ENCODE data around the gene RAI2.

Gene RAI2

DNA sequence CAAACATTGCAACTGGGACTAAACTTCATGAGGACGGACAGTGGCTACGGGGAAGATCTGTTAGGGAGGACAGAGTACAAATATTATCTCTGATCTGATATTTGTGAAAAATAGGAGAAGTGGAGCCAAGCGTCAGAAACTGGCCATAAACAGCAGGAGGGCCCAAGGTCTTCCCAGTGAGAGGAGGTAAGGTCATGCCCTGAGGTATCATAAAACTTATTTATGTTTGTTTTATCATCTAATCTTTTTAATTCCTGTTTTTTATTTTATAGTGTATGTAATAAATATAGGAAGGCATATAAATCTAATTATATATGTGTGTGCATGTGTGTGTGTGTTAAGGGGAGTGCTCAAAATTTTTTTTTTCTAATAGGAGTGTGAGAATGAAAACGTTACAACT lies 51.8 kb downstream of the RAI2 start:
- Histone ChIP-seq H3K36me3 (ENCODE audit: insufficient read depth, low read length) (no peaks in the 10 kb centered on the region), H3K9ac (ENCODE audit: insufficient read length) (no peak overlapping the region), H3K9me3 (ENCODE audit: low read depth, low read length) (no peaks in the 10 kb centered on the region), H3K4me3 (no peak overlapping the region), H3K27ac (no peak overlapping the region)
- no peak for DNase-seq (ENCODE audit: low read depth, low spot score)
- no peak for TF ChIP-seq EZH2 (IDR thresholded peaks at IDR 0.05)
- TF ChIP-seq POLR2AphosphoS5 (IDR thresholded peaks at IDR 0.05; ENCODE audit: borderline replicate concordance, low read depth, low read length), result no peak
- no peak for TF ChIP-seq FOXP2 (optimal IDR thresholded peaks at IDR 0.05; ENCODE audit: control extremely low read depth, extremely low read length, insufficient read depth)

- DNase-seq (ENCODE audit: low read depth, low spot score), result no peak
- H3K36me3 ChIP-seq (ENCODE audit: insufficient read depth, low read length), result no peaks in the 10 kb centered on the region
- H3K9ac ChIP-seq (ENCODE audit: insufficient read length), result no peak overlapping the region
- H3K4me3 ChIP-seq, result no peak overlapping the region
- TF ChIP-seq EZH2 (IDR thresholded peaks at IDR 0.05) (no peak), FOXP2 (optimal IDR thresholded peaks at IDR 0.05; ENCODE audit: control extremely low read depth, extremely low read length, insufficient read depth) (no peak), POLR2AphosphoS5 (IDR thresholded peaks at IDR 0.05; ENCODE audit: borderline replicate concordance, low read depth, low read length) (no peak)
- no peak overlapping the region for H3K27ac ChIP-seq
- no peaks in the 10 kb centered on the region for H3K9me3 ChIP-seq (ENCODE audit: low read depth, low read length)
Observed at GRCh38 chrX:17805120-17805519, 56.0 kb downstream of the RAI2 start.

GRCh38 chrX:17803449-17803848 lies 57.6 kb downstream of the RAI2 start:
- no peak for DNase-seq (ENCODE audit: low read depth, low spot score)
- no peak overlapping the region for H3K9ac ChIP-seq (ENCODE audit: insufficient read length)
- no peak overlapping the region for H3K27ac ChIP-seq
- H3K9me3 ChIP-seq (ENCODE audit: low read depth, low read length), result no peaks in the 10 kb centered on the region
- no peaks in the 10 kb centered on the region for H3K36me3 ChIP-seq (ENCODE audit: insufficient read depth, low read length)
- no peak for TF ChIP-seq POLR2AphosphoS5 (IDR thresholded peaks at IDR 0.05; ENCODE audit: borderline replicate concordance, low read depth, low read length)
- no peak for TF ChIP-seq EZH2 (IDR thresholded peaks at IDR 0.05)
- no peak for TF ChIP-seq FOXP2 (optimal IDR thresholded peaks at IDR 0.05; ENCODE audit: control extremely low read depth, extremely low read length, insufficient read depth)
- no peak overlapping the region for H3K4me3 ChIP-seq

DNA sequence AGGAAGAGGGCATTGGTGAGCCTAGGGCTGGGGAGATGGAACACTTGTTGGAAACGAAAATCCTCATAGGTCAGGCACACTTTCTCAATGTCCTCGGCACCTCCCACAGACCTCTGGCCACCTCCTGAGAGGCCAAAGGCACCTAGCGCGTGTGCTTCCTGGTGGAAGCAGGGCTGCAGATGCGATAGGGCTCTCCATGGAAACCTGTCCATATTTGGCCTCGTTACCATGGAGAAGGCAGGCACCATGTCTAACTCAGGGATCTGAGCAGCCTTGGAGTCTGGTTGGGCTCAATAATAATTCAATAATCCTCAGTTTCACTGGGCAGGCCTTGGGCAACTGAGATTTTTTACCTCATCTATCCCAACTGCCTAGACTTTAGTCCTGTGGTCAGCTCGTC lies 58.3 kb downstream of the RAI2 start:
- H3K9me3 ChIP-seq (ENCODE audit: low read depth, low read length), result no peaks in the 10 kb centered on the region
- no peaks in the 10 kb centered on the region for H3K36me3 ChIP-seq (ENCODE audit: insufficient read depth, low read length)
- H3K27ac ChIP-seq, result no peak overlapping the region
- no peak for DNase-seq (ENCODE audit: low read depth, low spot score)
- H3K4me3 ChIP-seq, result no peak overlapping the region
- H3K9ac ChIP-seq (ENCODE audit: insufficient read length), result no peak overlapping the region
- TF ChIP-seq POLR2AphosphoS5 (IDR thresholded peaks at IDR 0.05; ENCODE audit: borderline replicate concordance, low read depth, low read length) (no peak), EZH2 (IDR thresholded peaks at IDR 0.05) (no peak), FOXP2 (optimal IDR thresholded peaks at IDR 0.05; ENCODE audit: control extremely low read depth, extremely low read length, insufficient read depth) (no peak)

GRCh38 chrX:17801431-17801830 lies 59.7 kb downstream of the RAI2 start:
- no peaks in the 10 kb centered on the region for H3K36me3 ChIP-seq (ENCODE audit: insufficient read depth, low read length)
- H3K9ac ChIP-seq (ENCODE audit: insufficient read length), result no peak overlapping the region
- H3K27ac ChIP-seq, result no peak overlapping the region
- H3K4me3 ChIP-seq, result no peak overlapping the region
- H3K9me3 ChIP-seq (ENCODE audit: low read depth, low read length), result no peaks in the 10 kb centered on the region
- no peak for DNase-seq (ENCODE audit: low read depth, low spot score)
- TF ChIP-seq POLR2AphosphoS5 (IDR thresholded peaks at IDR 0.05; ENCODE audit: borderline replicate concordance, low read depth, low read length) (no peak), EZH2 (IDR thresholded peaks at IDR 0.05) (no peak), FOXP2 (optimal IDR thresholded peaks at IDR 0.05; ENCODE audit: control extremely low read depth, extremely low read length, insufficient read depth) (no peak)

DNA sequence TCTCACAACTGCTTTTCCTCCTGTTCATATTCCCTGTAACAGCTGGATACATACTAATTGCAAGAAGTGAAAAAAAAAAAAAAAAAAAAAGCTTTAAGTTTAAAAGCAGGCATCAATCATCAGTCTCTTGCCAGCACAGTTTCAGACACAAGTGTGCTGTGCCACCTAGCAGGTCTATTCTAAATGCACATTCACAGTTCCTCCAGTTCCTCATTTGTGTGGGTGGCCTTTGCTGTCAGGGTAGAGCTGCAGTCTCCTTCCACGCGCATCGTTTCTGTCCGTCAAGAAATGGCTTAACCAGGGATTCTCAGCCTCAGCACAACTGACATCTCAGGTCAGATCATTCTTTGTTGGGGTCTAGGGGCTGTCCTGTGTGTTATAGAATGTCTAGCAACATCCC lies 62.2 kb downstream of the RAI2 start:
- no peaks in the 10 kb centered on the region for H3K9me3 ChIP-seq (ENCODE audit: low read depth, low read length)
- H3K4me3 ChIP-seq, result no peak overlapping the region
- no peaks in the 10 kb centered on the region for H3K36me3 ChIP-seq (ENCODE audit: insufficient read depth, low read length)
- no peak for TF ChIP-seq EZH2 (IDR thresholded peaks at IDR 0.05)
- no peak for TF ChIP-seq POLR2AphosphoS5 (IDR thresholded peaks at IDR 0.05; ENCODE audit: borderline replicate concordance, low read depth, low read length)
- TF ChIP-seq FOXP2 (optimal IDR thresholded peaks at IDR 0.05; ENCODE audit: control extremely low read depth, extremely low read length, insufficient read depth), result no peak
- no peak overlapping the region for H3K27ac ChIP-seq
- no peak for DNase-seq (ENCODE audit: low read depth, low spot score)
- no peak overlapping the region for H3K9ac ChIP-seq (ENCODE audit: insufficient read length)

GRCh38 chrX:17792826-17793225 lies 68.3 kb downstream of the RAI2 start:
- H3K27ac ChIP-seq, result no peak overlapping the region
- DNase-seq (ENCODE audit: low read depth, low spot score), result no peak
- TF ChIP-seq POLR2AphosphoS5 (IDR thresholded peaks at IDR 0.05; ENCODE audit: borderline replicate concordance, low read depth, low read length), result no peak
- no peak for TF ChIP-seq FOXP2 (optimal IDR thresholded peaks at IDR 0.05; ENCODE audit: control extremely low read depth, extremely low read length, insufficient read depth)
- TF ChIP-seq EZH2 (IDR thresholded peaks at IDR 0.05), result no peak
- H3K36me3 ChIP-seq (ENCODE audit: insufficient read depth, low read length), result no peaks in the 10 kb centered on the region
- no peaks in the 10 kb centered on the region for H3K9me3 ChIP-seq (ENCODE audit: low read depth, low read length)
- no peak overlapping the region for H3K4me3 ChIP-seq
- no peak overlapping the region for H3K9ac ChIP-seq (ENCODE audit: insufficient read length)

DNA sequence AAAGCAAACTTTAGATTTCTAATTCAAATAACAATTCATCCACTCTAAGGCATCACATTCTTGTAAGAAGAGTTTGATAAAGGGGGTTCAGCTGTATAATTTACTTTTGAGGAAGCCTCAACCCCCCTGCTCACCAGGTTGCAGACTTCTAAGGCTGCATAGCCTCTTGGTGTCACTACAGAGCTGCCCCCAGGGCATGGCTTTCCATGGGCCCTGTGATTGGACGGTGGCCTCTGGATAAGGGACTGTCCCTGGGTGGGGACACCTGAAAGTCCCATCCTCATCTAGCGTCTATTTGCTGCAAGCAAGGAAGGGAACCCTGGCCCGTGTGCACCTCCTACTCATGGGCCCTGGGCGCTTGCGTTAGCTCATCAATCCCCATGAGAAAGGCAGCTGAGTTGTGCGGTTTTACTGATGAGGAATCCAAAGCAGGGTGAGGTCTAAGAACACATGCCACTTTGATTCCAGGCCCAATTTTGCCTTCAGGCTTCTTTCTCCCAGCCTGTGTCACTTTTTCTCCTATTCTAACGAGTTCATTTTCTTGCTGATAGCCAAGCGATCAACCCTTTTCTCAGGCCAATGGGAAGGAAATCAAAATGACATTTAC lies 72.0 kb downstream of the RAI2 start:
- Histone ChIP-seq H3K9ac (ENCODE audit: insufficient read length) (no peak overlapping the region), H3K36me3 (ENCODE audit: insufficient read depth, low read length) (no peaks in the 10 kb centered on the region), H3K27ac (no peak overlapping the region), H3K9me3 (ENCODE audit: low read depth, low read length) (no peaks in the 10 kb centered on the region), H3K4me3 (no peak overlapping the region)
- DNase-seq (ENCODE audit: low read depth, low spot score), result no peak
- TF ChIP-seq EZH2 (IDR thresholded peaks at IDR 0.05) (no peak), POLR2AphosphoS5 (IDR thresholded peaks at IDR 0.05; ENCODE audit: borderline replicate concordance, low read depth, low read length) (no peak), FOXP2 (optimal IDR thresholded peaks at IDR 0.05; ENCODE audit: control extremely low read depth, extremely low read length, insufficient read depth) (no peak)

DNA sequence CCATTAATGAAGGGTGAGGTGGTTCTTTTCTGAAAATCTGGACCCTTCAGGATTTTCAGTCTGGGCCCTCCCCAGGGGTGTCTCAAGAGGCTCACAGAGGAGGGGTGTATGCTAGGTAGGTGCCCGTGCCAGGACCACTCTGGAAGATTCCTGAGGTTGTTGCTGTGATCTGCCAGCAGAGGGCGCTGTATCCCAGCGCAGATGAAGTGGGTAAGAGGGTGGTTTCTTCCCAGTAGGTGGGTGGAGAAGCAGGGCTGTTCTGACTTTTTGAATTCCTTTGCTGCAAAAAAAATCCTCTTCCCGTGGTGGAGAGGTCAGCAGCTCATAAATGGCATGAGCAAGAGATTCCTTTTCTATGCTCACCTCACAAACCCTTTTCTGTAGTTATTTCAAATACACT lies 72.7 kb downstream of the RAI2 start:
- Histone ChIP-seq H3K9ac (ENCODE audit: insufficient read length) (no peak overlapping the region), H3K27ac (no peak overlapping the region), H3K36me3 (ENCODE audit: insufficient read depth, low read length) (no peaks in the 10 kb centered on the region), H3K4me3 (no peak overlapping the region), H3K9me3 (ENCODE audit: low read depth, low read length) (no peaks in the 10 kb centered on the region)
- DNase-seq (ENCODE audit: low read depth, low spot score), result peak; percentile 3
- no peak for TF ChIP-seq EZH2 (IDR thresholded peaks at IDR 0.05)
- TF ChIP-seq POLR2AphosphoS5 (IDR thresholded peaks at IDR 0.05; ENCODE audit: borderline replicate concordance, low read depth, low read length), result no peak
